VCaP (cell line): Measurements from ENCODE around the gene TEAD1.

ENCODE experiments used
- H3K27ac ChIP-seq: fragments of 450-650 bp; 2 replicates; pipeline ENCODE4 v1.5.1; 2017
- CTCF ChIP-seq: fragments of 450-650 bp; conservative IDR thresholded peaks from 2 replicates; pipeline ENCODE4 v1.5.1; 2017; ENCODE audit warnings: mild to moderate bottlenecking, moderate library complexity

Gene TEAD1

DNA sequence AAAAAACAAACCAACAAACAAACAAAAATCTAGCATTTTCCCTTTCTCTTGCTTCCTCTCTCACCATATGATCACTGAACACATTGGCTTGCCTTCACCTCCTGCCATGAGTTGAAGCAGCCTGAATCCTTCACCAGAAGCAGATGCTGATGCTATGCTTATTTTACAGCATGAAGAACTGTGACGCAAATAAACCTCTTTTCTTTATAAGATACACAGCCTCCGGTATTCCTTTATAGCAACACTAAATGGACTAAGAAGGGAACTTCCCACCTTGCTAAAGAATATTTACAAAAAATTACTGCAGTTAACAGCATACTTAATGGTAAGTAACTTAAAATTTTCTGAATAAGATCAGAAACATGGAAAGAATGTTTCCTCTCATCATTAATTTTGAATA, 27.7 kb upstream of the TEAD1 start:
- no peak overlapping the region for H3K27ac ChIP-seq
- TF ChIP-seq CTCF: no peak

GRCh38 chr11:12653729-12654128, 20.5 kb upstream of the TEAD1 start:
- H3K27ac ChIP-seq: no peak overlapping the region
- TF ChIP-seq CTCF: no peak

- H3K27ac ChIP-seq: no peak overlapping the region
- no peak for TF ChIP-seq CTCF
These were observed 18.4 kb upstream of the TEAD1 start for GRCh38 chr11:12655842-12656241.

- no peak for TF ChIP-seq CTCF
- H3K27ac ChIP-seq: no peak overlapping the region
These were observed 16.9 kb upstream of the TEAD1 start for GRCh38 chr11:12657336-12657735.

DNA sequence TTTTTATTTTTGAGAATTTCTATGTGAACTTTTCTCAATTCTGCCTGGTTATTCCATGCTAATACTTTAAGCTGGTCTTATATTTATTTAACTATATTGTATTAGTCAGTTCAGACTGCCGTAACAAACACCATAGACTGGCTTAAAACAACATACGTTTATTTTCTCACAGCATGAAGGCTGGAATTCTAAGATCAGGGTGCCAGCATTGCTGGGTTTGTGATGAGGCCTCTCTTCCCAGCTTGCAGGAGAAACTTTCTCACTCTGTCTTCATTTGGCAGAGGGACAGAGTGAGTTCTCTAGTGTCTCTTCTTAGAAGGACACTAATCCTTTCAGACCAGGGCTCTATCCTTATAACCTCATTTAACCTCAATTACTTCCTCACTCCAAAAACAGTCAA, 16.2 kb upstream of the TEAD1 start:
- no peak overlapping the region for H3K27ac ChIP-seq
- TF ChIP-seq CTCF: no peak

GRCh38 chr11:12662101-12662689, 12.0 kb upstream of the TEAD1 start:
- no peak overlapping the region for H3K27ac ChIP-seq

DNA sequence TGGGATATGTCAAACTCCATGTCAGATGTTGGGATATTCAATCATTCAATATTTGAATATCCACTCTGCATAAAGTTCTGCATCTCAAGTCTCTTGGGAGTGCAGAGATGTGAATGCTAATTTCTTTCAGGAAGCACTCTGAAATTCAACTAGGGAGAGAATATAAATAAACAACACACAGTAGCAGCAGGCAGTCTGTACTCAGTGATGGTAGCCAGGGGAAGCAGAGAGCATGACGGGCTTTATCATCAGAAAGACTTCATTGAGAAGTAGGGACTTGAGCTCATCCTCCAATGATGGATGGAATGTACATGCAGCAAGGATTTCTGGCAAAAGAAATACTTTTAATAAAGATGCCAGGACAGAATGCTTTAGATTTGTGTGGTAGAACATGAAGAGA, 9.8 kb upstream of the TEAD1 start:
- TF ChIP-seq CTCF: no peak
- no peak overlapping the region for H3K27ac ChIP-seq

More at GRCh38 chr11:12662101-12662689, 12.0 kb upstream of the TEAD1 start:
- no peak for TF ChIP-seq CTCF
